HG02885 (cell line): Measurements from ENCODE around the gene GINS2.

Experiments used
- ATAC-seq: cut with Tn5 transposase; IDR thresholded peaks from one replicate; pipeline ENCODE4 v1.9.1; 2021; ENCODE audit warnings: mild to moderate bottlenecking; ENCODE audit not compliant: unreplicated experiment, poor library complexity

GINS2 gene

DNA sequence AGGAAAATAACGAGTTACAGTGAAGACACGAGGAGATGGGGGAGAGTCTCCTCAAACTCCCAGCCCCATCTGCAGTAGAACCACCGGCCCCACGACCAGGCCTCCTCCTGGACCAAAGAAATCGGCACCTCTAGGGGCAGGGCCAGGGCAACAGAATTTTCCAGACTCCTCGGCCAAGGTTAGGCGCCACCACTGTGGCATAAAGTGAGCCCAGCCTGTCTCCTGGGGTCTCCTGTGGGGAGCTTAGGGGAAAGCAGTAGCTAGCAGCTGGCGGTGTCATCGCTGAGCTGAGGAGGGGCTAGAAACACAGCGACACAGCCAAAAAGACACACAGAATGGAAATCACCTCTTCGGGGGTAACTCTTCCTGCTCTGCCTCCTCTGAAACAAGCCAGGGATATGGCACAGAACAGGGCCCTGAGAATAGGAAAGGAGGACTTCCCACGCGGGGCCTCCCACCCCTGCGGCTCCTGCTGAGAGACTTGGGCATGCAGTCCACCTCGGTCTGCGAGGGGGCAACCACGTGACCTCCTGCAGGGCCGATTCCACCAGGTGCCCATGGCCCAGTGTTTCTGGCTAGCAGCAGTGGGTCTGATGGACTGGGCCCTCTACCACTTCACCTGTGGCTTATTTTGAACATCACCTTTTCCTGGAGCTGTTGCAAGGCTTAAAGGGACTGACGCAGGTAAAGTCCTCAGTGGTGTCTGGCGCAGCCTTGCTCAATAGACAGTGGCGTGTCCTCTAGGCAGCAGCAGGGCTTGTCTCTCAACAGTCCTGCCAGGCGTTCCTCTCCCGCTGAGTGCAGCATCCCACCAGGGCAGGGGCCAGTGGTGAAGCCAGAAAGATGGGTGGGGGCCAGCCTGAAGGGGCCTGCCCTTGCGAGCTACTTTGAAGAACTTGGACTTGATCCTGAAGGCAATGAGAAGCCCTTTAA is 6.7 kb upstream of the GINS2 start:
- ATAC-seq, result no peak

DNA sequence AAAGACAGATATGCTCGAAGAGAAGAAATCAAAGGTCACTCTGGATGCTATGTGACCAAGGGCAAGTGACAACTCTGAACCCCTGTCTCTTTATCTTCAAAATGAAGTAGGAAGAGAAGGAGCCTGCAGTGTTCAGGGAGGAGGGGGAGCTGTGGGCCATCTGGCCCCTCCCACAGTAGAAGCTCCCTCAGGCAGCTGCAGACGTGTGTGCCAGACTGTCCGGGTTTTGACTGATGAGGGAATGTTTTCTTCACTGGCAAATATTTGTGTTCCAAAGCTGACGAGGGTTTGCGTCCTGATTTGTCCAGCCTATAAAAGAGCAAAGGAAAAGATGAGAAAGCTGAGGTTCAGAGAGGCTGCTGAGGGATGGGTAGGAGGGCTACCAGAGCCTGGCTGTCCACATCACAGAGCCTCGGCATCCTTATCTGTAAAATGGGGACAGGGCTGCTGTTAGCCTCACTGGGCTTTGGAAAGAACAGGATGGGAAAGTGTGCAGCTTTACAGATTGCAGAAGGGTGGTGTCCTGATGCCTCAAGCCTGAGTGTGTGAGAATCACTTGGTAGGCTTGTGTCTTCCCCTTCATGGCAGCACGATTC is 1.8 kb upstream of the GINS2 start:
- no peak for ATAC-seq

DNA sequence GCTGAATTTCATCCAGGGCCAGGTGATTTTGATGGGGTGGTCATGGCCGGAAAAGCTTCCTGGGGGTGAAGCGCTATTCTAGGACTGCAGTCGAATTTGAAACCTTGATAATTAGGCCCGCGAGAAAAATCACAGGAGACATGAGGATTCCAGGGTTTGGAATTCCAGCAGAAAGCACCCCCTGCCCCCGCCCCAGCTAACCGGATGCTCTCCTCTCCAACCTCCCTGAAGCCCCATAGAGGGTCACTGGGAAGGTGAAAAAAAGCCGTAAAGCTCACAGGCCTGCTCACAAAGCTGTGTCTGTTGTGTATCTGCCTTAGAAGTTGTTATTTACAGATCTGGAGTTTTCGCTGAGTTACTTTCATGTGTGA is 1.2 kb upstream of the GINS2 start:
- ATAC-seq, result no peak

DNA sequence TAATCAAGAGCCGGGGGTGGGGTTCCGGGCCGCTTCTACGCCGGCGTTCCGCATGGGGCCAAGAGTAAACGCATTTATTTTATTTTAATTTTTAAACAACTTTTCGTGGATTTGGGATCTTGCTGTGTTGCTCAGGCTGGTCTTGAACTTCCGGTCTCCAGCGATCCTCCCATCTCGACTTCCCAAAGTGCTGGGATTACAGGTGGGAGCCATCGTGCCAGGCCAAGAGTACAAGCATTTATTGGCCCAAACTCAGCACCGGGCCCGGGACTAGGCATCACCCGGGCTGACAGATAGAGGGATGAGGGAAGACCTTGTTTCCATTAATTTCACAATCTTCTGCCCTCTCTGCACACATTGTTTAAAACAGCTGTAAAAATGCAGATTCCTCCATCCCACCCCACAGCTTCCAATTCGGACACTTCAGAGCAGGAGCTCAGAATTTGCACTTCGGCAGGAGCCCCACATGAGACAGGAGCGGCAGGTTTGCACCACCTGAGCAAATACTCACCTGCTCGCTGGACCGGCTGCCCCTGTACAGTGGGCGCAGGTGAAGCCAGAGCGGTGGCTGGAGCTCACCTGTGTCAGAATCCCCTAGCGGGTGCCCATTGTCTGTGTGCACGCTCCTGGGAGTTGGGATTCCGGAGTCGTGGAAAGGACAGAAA is 663 bp upstream of the GINS2 start:
- ATAC-seq, result no peak

DNA sequence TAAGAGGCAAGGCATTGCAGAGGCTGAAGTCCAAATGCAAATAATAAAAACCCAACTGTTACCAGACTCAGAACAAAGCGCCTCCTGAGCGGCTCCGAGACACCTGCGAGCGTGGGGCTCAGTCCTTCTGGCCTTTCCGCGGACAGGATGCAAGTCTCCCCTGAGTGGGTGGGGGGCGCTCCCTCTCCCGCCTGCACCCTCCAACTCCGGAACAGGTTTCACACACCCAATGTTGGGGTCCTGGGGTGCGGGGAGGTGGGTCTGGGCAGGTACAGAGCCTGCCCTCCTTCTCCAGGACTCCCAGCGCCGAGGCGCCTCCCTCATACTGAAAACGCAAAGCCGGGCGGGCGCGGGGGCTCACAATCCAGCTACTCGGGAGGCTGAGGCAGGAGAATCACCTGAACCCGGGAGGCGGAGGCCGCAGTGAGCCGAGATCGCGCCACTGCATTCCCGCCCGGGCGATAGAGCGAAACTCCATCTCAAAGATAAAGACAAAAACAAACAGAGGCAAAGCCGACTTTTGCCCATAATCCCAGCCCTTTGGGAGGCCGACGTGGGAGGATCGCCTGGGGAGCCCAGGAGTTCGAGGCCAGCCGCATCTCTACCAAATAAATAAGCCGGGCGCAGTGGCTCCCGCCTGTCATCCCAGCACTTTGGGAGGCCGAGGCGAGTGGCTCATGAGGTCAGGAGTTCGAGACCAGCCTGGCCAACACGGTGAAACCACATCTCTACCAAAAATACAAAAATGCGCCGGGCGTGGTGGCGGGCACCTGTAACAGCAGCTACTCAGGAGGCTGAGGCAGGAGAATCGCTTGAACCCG is 893 bp downstream of the GINS2 start:
- no peak for ATAC-seq

DNA sequence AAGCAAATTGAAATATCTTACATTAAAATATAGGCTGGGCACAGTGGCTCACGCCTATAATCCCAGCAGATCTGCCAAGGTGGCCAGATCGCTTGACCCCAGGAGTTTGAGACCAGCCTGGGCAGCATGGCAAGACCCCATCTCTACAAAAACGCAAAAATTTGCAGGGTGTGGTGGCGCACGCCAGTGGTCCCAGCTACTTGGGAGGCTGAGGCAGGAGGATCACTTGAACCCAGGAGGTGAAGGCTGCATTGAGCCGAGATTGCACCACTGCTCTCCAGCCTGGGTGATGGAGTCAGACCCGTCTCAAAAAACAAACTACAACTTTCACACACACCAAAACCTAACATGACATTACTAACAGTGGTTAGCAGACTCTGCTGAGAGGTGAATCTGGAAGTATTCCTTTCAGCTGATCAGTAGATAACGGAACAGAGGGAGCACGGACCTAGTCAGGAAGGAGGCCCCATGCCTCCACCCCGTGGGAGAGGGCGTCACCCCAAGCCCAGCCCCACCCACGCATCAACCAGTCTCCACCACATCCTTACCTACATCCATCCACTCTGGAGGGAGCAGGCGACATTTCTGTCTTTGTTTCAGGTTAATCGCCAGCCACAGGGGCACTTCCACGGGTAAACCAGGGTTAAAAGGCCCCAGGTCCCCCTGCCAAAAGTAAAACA is 1.7 kb downstream of the GINS2 start:
- ATAC-seq, result no peak

DNA sequence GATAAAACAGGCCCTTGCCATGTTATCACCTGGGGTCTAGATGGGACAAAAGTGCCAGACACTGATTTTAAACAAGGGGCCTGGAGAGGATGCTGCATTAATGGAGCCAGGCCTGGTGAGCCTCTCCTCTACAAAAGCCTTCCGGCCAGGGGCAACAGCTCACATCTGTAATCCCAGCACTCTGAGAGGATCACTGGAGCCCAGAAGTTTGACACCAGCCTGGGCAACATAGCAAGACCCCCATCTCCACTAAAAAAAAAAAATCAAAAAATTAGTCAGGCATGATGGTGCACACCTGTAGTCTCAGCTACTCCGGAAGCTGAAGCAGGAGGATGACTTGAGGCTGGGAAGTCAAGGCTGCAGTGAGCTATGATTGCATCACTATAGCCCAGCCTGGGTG is 3.5 kb downstream of the GINS2 start:
- ATAC-seq, result no peak

DNA sequence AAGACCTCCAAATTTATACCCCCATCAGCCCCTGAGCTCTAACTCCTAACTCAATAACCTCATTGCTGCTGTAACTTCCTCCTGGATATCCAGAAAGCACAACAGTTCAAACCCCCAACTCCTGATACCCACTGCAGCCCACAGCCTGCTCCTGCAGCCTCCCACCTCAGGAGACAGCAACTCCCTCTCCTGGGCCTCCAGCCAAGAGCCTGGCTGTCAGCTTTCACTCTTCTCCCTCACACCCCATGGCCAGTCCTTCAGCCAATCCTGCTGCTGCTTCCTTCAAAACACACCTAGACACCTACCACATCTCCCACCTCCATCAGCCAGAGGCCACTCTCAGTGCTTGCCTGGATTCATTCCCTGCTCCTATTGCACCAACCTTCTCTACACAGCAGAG is 5.4 kb downstream of the GINS2 start:
- no peak for ATAC-seq

DNA sequence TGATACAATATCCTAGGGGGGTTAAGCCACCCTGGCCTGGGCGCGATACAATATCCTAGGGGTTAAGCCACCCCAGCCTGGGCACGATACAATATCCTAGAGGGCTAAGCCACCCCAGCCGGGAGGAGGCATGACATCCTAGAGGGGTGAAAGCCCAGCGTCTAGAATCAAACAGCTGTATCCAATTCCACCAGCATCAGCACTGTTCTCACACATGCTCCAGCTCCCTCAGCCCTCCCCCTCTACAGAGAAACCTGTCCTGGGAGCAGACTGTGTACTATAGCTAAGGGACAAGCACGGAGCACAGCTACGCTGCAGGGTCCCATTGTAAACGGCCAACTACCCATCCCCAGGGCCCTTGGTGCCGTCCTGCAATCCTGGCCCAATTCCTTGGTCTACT is 6.2 kb downstream of the GINS2 start:
- ATAC-seq, result no peak

DNA sequence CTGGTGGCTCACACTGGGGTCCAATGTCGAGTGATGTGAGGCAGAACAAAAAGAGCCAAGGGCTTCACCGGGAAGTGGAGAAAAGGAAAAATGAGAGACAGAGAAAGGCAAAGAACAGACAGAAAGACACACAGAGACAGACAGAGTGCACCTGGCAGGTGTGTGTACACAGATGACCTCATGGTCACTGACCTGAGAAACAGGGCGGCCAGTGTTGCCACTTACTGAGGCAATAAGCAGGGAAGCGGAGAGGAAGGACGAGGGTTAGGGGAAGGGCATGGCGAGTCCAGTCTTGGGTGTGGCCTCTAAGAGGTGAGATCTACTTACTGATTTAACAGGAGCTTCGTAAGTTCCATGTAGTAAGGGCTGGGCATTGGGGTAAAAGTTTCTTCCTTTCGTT is 7.5 kb downstream of the GINS2 start:
- no peak for ATAC-seq

DNA sequence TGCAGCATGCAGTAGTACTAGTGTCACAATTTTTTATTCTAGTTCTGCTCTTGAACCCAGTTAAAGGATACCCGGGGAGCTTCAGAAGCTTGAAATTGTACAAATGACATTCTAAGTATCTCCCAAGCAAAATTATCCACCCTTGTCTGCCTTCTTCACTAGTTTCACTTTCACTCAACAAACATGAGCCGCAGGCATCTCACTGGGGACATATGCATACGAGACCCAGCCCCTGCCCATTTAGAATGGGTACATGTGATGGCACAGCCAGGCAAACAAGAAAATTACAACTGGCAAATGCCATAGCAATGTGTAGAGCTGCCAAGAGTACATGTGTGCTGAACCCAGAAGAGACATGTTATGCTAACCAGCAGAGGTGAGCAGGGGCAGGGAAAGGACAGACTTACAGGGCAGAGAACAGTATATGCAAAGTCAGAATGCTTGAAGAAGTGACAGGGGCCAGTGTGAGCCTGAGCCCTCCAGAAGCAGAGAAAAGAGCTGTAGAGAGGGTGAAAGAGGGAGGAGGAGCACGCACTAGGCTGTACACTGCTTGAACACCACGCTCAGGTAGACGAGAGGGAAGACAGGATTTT is 8.3 kb downstream of the GINS2 start:
- no peak for ATAC-seq

DNA sequence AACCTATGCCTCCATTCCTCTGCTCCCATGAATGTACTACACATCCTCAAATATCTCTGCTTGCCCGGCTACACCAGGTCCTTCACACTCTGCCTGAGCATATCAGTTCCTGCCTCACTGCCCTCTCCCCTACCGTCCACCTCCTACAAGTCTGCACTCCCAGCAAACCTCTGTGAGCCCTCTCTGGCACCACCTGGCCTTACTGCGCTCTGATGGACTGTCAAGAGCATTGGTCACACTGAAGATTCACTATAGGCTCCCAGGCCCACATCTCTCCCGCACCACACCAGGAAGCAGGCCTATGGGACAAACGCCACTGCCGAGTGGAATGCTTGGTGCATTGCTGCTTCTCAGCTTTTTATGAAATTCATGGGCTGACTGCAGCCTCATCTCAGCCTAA is 8.9 kb downstream of the GINS2 start:
- ATAC-seq, result no peak

DNA sequence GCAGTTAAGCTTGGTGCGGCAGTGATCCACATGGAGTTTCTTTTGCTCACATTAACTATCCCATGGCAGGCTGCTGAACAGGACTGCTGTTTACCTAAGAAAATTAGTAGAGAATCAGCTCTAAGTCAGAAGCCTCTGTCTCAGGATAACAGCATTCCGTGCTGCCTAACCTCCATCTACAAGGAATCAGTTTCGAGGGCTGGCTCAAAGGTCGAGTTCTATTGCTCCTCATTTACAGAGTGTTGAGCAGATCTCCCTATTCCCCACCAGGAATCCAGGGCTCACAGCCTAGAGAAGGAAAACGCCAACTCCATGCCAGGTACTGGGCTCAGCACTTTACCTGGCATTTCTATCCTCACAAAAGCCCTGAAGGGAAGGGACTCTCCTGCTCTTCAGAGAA is 9.9 kb downstream of the GINS2 start:
- ATAC-seq, result no peak

DNA sequence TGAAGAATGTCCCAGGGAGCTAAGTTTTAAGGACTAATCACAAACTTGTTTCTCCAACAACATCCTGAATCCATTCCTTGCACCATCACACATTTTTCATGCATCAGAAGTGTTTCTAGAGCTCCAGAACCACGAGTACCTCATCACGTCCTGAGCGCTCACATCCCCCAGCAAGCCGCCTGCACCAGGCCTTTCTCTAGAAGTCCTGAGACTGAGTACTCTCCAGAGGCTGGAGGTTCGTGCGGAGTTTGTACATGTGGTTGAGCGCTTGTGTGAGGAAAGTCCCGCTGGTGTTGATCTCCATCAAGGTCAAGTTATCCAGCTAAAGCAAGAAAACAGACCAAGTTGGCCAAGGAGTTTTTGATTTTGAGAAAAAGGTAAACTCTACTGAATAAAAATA is 10.7 kb downstream of the GINS2 start:
- no peak for ATAC-seq

DNA sequence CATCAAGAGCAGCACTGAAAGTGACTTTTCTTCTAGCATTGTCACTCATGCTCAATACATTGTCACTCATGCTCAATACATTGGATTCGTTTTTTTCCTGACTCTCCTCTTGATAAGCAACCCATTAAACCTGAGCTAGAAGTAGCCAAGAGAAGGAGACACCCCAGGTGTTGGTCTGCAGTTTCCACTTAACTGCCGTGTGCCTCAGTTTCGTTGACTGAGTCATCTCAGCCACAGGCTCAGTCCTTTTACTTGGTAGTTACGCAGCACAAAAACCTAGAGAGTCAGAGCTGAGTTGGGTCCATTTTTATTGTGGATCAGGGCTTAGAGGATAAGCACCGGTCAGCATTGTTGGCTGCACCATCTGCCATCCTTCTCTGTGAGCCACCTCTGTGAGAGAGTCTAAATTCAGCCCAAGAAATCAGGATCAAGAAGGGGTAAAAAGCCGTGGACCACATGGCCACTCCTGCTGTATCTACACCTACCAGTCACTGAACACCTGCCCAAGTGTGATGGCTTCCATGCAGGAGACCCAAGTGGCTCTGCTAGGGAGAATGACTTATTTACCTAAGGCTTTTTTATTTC is 11.3 kb downstream of the GINS2 start:
- no peak for ATAC-seq

DNA sequence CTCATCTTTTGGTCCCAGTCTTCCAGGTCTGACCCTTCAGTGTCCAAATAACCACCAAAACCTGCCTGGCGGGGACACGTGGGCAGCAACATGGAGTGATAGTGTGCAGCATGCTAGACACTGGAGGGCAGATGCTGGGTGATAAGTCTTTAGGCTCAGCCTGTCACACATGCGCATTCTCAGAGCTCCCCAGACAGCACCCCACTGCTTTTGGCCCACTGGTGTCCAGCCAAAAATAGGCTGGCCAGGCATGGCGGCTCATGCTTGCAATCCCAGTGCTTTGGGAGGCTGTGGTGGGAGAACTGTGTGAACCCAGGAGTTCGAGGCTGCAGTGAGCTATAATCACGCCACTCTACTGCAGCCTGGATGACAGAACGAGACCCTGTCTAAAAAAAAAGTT is 12.3 kb downstream of the GINS2 start:
- no peak for ATAC-seq

DNA sequence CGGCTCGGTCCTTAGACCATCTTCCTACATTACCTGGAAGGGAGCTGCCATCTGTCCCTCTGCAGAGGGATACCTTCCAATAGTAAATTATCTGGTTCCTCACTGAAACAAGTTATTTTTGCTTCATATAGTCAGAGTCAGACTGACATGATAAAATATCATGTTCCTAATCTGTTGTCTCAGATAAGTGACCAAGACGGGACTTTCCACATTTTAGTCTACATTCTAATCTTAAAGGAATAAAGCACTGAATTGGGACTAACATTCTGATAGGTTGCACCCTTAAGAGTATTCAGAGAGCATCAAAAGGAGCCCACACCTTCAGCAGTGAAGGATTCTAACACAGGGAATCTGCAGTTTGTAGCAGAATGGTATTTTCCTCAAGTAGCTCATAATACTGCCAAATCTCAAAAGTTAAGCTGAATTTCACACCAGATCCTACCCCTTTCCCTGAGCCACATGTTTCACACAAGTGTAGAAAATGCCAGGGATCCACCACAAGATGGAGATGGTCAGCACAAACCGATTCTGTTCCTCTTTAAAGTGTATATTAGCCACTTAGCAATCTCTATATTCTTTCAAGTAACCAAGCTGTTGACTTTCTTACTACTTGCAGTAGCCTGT is 13.4 kb downstream of the GINS2 start:
- no peak for ATAC-seq

DNA sequence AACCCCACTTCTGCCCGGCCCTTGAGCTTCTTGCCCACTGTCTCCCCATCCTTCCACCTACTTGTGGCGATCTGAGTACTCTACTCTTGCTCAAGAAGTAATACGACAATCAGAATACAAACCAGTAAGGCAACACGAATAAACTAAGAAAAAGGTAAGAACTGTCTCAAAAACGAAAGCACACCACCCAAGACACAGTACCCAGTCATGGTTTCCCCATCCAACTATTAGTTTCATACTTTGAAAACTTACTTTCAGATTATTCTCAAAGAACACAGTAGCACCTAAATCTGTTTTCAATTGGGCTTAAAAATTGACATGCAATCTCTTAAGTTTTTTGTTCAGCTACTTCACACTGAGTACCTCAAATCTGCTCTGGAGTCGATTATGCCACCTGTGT is 13.9 kb downstream of the GINS2 start:
- ATAC-seq, result no peak

DNA sequence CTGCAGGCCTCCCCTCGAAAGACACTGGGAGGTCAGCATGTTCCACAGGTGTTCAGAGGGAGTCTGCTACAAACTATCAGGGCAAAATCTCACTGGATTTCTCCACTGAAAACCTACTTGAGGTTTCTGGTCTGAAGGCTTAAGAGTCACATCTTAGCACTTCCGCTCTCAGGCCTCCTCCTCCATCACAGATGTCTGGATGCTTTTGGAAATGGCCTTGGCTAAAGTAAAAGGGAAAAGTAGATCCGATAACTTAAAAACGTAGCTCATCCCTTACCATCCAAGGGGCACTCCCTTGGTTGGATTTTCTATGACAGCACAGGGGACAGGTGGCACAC is 14.4 kb downstream of the GINS2 start:
- no peak for ATAC-seq
